Loucy (cell line): ENCODE results near the gene CCDC182.
A peak's percentile ranks its signal among the peaks of the same experiment; 100 is the strongest.

Experiments
- H2AFZ ChIP-seq: fragments of 200-600 bp; sonication (generic); 2 replicates; pipeline ENCODE4 v1.6.0; 2016; ENCODE audit warnings: antibody characterized with exemption, mild to moderate bottlenecking, low read length, moderate library complexity
- H3F3A ChIP-seq: fragments of 200-600 bp; 2 replicates; pipeline ENCODE4 v1.6.0; 2016; ENCODE audit warnings: antibody characterized with exemption, low read depth, mild to moderate bottlenecking
- H3K27me3 ChIP-seq: fragments of 200-600 bp; sonication (generic); 2 replicates; pipeline ENCODE4 v1.6.1; 2014; ENCODE audit warnings: low read length, mild to moderate bottlenecking; ENCODE audit not compliant: insufficient read depth, poor library complexity, severe bottlenecking
- H3K36me3 ChIP-seq: fragments of 200-600 bp; sonication (generic); 2 replicates; pipeline ENCODE4 v1.6.1; 2016; ENCODE audit warnings: low read length; ENCODE audit not compliant: insufficient read depth
- H3K4me1 ChIP-seq: fragments of 200-600 bp; sonication (generic); 2 replicates; pipeline ENCODE4 v1.5.1; 2014; ENCODE audit warnings: low read length, mild to moderate bottlenecking; ENCODE audit not compliant: insufficient read depth, poor library complexity, severe bottlenecking
- H3K4me2 ChIP-seq: fragments of 200-600 bp; sonication (generic); 2 replicates; pipeline ENCODE4 v1.6.0; 2014; ENCODE audit warnings: antibody characterized with exemption, low read length, low read depth, mild to moderate bottlenecking; ENCODE audit not compliant: poor library complexity, severe bottlenecking
- H3K4me3 ChIP-seq: fragments of 200-600 bp; sonication (generic); 2 replicates; pipeline ENCODE4 v1.5.1; 2014; ENCODE audit warnings: low read length, mild to moderate bottlenecking, mixed read lengths; ENCODE audit not compliant: poor library complexity, severe bottlenecking
- H3K79me2 ChIP-seq: fragments of 200-600 bp; sonication (generic); 2 replicates; pipeline ENCODE4 v1.6.1; 2014; ENCODE audit warnings: low read length; ENCODE audit not compliant: insufficient read depth
- H3K9ac ChIP-seq: fragments of 200-600 bp; sonication (generic); 2 replicates; pipeline ENCODE4 v1.6.0; 2014; ENCODE audit warnings: mild to moderate bottlenecking, low read depth, low read length, moderate library complexity; ENCODE audit not compliant: poor library complexity, severe bottlenecking
- H3K9me2 ChIP-seq: fragments of 200-600 bp; sonication (generic); replicated peaks from 2 replicates; pipeline ENCODE4 v1.6.1; 2016; ENCODE audit warnings: low read depth, low read length, mixed read lengths
- H3K9me3 ChIP-seq: fragments of 200-600 bp; sonication (generic); 2 replicates; pipeline ENCODE4 v1.6.1; 2014; ENCODE audit warnings: mild to moderate bottlenecking, antibody characterized with exemption, low read length, low read depth; ENCODE audit not compliant: insufficient read depth
- H4K20me1 ChIP-seq: fragments of 200-600 bp; sonication (generic); 2 replicates; pipeline ENCODE4 v1.6.0; 2014; ENCODE audit warnings: antibody characterized with exemption, low read length, mild to moderate bottlenecking; ENCODE audit not compliant: insufficient read depth, poor library complexity, severe bottlenecking
- EZH2phosphoT487 ChIP-seq: fragments of 200-600 bp; IDR thresholded peaks from 2 replicates; pipeline ENCODE4 v1.6.1; 2018; ENCODE audit warnings: antibody characterized with exemption, mild to moderate bottlenecking, moderate library complexity, borderline replicate concordance
- TF ChIP-seq, protein P1 (sequence below): fragments of 200-600 bp; sonication (generic); conservative IDR thresholded peaks from 2 replicates; pipeline ENCODE4 v1.5.1; 2014; ENCODE audit warnings: mild to moderate bottlenecking, antibody characterized with exemption, low read length

CCDC182 gene

DNA sequence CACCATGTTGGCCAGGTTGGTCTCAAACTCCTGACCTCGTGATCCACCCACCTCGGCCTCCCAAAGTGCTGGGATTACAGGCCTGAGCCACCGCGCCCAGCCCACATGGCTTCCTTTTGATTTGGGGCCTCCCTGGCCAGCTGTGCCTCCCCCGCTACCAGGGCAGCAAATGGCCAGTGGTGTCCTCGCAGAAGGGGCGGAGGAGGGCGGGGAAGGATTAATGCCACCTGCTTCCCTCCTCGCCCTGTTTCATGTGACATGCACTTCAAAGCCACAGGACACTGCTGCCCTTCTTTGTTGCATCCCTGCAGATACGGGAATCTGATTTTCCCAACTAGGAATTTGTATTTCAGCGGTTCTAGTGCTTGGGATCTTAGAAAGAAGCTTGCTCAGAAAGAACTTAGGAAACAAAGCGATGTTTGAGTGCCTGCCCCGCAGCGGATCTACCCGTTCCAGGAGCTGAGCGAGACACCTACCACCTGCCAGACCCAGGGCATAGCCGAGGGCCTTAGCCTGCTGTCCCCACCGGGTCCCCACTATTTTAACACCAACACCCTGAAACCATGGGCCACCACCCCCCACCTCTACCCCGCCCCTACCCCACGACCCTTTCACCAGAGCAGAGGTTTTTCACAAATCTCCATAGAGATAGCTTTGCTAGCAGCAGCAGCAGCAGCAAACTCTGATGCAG, 37.7 kb upstream of the CCDC182 start:
- peaks cover 26% of the 10 kb centered on the region for H3K4me1 ChIP-seq
- H3K9ac ChIP-seq: peak overlapping the region; percentile 22
- H3F3A ChIP-seq: no peaks in the 10 kb centered on the region
- TF ChIP-seq, protein P1, sequence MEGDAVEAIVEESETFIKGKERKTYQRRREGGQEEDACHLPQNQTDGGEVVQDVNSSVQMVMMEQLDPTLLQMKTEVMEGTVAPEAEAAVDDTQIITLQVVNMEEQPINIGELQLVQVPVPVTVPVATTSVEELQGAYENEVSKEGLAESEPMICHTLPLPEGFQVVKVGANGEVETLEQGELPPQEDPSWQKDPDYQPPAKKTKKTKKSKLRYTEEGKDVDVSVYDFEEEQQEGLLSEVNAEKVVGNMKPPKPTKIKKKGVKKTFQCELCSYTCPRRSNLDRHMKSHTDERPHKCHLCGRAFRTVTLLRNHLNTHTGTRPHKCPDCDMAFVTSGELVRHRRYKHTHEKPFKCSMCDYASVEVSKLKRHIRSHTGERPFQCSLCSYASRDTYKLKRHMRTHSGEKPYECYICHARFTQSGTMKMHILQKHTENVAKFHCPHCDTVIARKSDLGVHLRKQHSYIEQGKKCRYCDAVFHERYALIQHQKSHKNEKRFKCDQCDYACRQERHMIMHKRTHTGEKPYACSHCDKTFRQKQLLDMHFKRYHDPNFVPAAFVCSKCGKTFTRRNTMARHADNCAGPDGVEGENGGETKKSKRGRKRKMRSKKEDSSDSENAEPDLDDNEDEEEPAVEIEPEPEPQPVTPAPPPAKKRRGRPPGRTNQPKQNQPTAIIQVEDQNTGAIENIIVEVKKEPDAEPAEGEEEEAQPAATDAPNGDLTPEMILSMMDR: no peak
- no peak for TF ChIP-seq EZH2phosphoT487
- peak overlapping the region; percentile 56 for H3K4me3 ChIP-seq
- peak overlapping the region; percentile 66 for H3K4me2 ChIP-seq
- no peaks in the 10 kb centered on the region for H3K9me3 ChIP-seq
- no peaks in the 10 kb centered on the region for H4K20me1 ChIP-seq
- H2AFZ ChIP-seq: peak overlapping the region; percentile 90
- H3K27me3 ChIP-seq: no peaks in the 10 kb centered on the region
- no peaks in the 10 kb centered on the region for H3K9me2 ChIP-seq
- H3K36me3 ChIP-seq: no peaks in the 10 kb centered on the region
- no peaks in the 10 kb centered on the region for H3K79me2 ChIP-seq

DNA sequence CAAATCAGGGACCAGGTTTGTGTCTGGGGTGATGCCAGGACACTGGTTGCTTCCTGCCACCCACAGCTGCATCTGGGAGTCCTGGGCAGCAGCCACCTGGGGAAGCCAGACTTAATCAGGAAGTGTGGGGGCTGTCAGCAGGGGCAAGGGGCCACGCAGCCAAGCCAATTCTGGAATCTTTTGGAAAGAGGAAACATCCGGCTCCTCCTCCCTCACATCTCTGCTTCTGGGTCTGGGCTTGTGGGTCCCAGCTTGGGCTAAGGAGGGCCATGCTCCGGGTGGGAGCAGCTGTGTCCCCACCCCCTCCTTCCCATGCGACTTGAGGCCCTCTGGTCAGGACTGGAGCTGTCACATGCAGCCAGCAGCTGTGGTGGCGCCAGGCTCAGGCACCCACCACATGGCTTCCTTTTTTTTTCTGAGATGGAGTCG, 37.0 kb upstream of the CCDC182 start:
- Histone ChIP-seq H3K36me3 (no peaks in the 10 kb centered on the region), H3K4me2 (peak overlapping the region; percentile 53), H4K20me1 (no peaks in the 10 kb centered on the region), H2AFZ (no peak overlapping the region; the same call in 1 of the 2 replicates), H3K9me2 (no peaks in the 10 kb centered on the region), H3K79me2 (no peaks in the 10 kb centered on the region), H3K4me3 (no peak overlapping the region), H3K9me3 (no peaks in the 10 kb centered on the region), H3K27me3 (no peaks in the 10 kb centered on the region), H3K4me1 (peaks cover 26% of the 10 kb centered on the region), H3K9ac (peak overlapping the region; percentile 16), H3F3A (no peaks in the 10 kb centered on the region)
- TF ChIP-seq, protein P1: no peak
- no peak for TF ChIP-seq EZH2phosphoT487

DNA sequence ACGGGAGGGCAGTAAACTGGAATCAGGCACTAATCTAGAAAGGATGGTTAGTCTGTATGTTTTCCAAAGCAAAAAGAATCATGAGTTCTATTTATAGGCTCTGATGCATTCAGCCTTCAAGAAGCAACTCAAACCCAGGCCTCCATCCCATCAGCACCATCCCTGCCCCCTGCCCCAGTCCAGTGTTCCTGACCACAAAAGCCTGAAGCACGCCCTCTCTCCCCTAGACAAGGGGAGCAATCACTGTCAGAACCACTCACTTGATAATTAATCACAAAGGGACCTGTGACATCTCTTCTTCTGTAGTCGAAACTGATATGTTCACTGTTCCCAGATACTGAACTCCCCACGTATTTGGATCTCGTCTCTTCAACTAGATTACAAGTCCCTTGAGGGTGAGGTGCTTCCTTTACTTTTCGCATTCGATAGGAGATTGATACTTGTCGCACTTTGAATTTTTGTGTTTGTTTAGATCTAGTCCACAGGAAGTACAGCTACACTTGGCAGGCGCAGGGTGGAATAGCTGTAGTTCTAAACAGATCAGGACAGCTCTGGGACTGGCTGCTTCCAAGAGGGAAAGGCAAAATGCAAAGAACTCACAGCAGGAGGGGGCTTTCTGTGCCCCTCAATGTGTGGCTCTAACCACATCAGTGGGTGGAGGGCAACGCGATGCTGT, 36.4 kb upstream of the CCDC182 start:
- no peaks in the 10 kb centered on the region for H4K20me1 ChIP-seq
- H3K36me3 ChIP-seq: no peaks in the 10 kb centered on the region
- H3K4me3 ChIP-seq: no peak overlapping the region
- H2AFZ ChIP-seq: peak overlapping the region; percentile 13; the same call in 1 of the 2 replicates
- no peaks in the 10 kb centered on the region for H3K9me3 ChIP-seq
- H3K79me2 ChIP-seq: no peaks in the 10 kb centered on the region
- peaks cover 26% of the 10 kb centered on the region for H3K4me1 ChIP-seq
- peak overlapping the region; percentile 53 for H3K4me2 ChIP-seq
- no peak overlapping the region for H3K9ac ChIP-seq
- TF ChIP-seq EZH2phosphoT487: no peak
- no peaks in the 10 kb centered on the region for H3K27me3 ChIP-seq
- H3K9me2 ChIP-seq: no peaks in the 10 kb centered on the region
- H3F3A ChIP-seq: no peaks in the 10 kb centered on the region
